Endothelial cell (in vitro differentiated cells): Measurements from ENCODE around the gene PUS10. TPM values are rescaled to one million over a fixed set of nuclear protein-coding genes. Genes with fewer than 3 reads are reported as not detected.

ENCODE experiments used
- DNase-seq: peaks from one replicate; pipeline ENCODE4 v3.0.0; 2021; ENCODE audit warnings: low spot score
- H3K27ac Mint-ChIP-seq: one replicate; pipeline ENCODE4 v1.8.0; 2021; ENCODE audit warnings: mixed read lengths, inconsistent platforms; ENCODE audit not compliant: unreplicated experiment
- H3K27me3 Mint-ChIP-seq: one replicate; pipeline ENCODE4 v1.8.0; 2021; ENCODE audit warnings: mild to moderate bottlenecking, moderate library complexity, mixed read lengths, inconsistent platforms; ENCODE audit not compliant: unreplicated experiment
- H3K36me3 Mint-ChIP-seq: one replicate; pipeline ENCODE4 v1.8.0; 2021; ENCODE audit warnings: mild to moderate bottlenecking, low read depth, mixed read lengths, inconsistent platforms; ENCODE audit not compliant: unreplicated experiment
- H3K4me1 Mint-ChIP-seq: one replicate; pipeline ENCODE4 v1.8.0; 2021; ENCODE audit warnings: mild to moderate bottlenecking, mixed read lengths, inconsistent platforms; ENCODE audit not compliant: unreplicated experiment
- H3K4me3 Mint-ChIP-seq: one replicate; pipeline ENCODE4 v1.8.0; 2021; ENCODE audit warnings: mild to moderate bottlenecking, mixed read lengths, inconsistent platforms; ENCODE audit not compliant: unreplicated experiment
- H3K9me3 Mint-ChIP-seq: one replicate; pipeline ENCODE4 v1.8.0; 2021; ENCODE audit warnings: mixed read lengths, inconsistent platforms; ENCODE audit not compliant: unreplicated experiment
- CTCF ChIP-seq: fragments of 200-600 bp; sonication (generic); IDR thresholded peaks from one replicate; pipeline ENCODE4 v1.5.0; 2021; ENCODE audit warnings: antibody characterized with exemption; ENCODE audit not compliant: unreplicated experiment
- long read RNA-seq: library from polyadenylated mRNA; unstranded; transcript quantifications from one replicate; pipeline ENCODE4 v2.0.0, GENCODE V29; 2020; ENCODE audit not compliant: unreplicated experiment
- total RNA-seq: library from RNA; stranded (reverse); fragmentation: NEBNext Ultra II Directional; extraction: Animal tissue kit (Norgen Biotek cat#: 25700); gene quantifications from one replicate; pipeline ENCODE4 v1.2.1, GENCODE V29; 2021; ENCODE audit not compliant: unreplicated experiment

PUS10 gene
- 8.5 TPM for total RNA-seq
- long read RNA-seq, partial matches to known transcripts: 0 of 2 reads
- long read RNA-seq, other reads (novel, unspliced or antisense): 2 of 2 reads

GRCh38 chr2:61017556-61018317 lies at the start of gene PUS10, which contains the start of gene PEX13:
Gene PUS10, minus strand, starts transcription at chr2:61018255. Its CDS starts 6,365 bp downstream, at chr2:61011890.
Gene PEX13, plus strand, starts transcription at chr2:61017720. Its CDS starts 40 bp downstream, at chr2:61017760.
- H3K36me3 Mint-ChIP-seq: peaks cover 24% of the 10 kb centered on the region
- peak within 1 kb of the TSS; percentile 98 for H3K27ac Mint-ChIP-seq
- H3K4me3 Mint-ChIP-seq: peak within 1 kb of the TSS; percentile 100
- H3K27me3 Mint-ChIP-seq: peaks cover 3% of the 10 kb centered on the region
- H3K4me1 Mint-ChIP-seq: peaks cover 18% of the 10 kb centered on the region
- no peak for TF ChIP-seq CTCF
- no peaks in the 10 kb centered on the region for H3K9me3 Mint-ChIP-seq
- peak; percentile 60 for DNase-seq

DNA sequence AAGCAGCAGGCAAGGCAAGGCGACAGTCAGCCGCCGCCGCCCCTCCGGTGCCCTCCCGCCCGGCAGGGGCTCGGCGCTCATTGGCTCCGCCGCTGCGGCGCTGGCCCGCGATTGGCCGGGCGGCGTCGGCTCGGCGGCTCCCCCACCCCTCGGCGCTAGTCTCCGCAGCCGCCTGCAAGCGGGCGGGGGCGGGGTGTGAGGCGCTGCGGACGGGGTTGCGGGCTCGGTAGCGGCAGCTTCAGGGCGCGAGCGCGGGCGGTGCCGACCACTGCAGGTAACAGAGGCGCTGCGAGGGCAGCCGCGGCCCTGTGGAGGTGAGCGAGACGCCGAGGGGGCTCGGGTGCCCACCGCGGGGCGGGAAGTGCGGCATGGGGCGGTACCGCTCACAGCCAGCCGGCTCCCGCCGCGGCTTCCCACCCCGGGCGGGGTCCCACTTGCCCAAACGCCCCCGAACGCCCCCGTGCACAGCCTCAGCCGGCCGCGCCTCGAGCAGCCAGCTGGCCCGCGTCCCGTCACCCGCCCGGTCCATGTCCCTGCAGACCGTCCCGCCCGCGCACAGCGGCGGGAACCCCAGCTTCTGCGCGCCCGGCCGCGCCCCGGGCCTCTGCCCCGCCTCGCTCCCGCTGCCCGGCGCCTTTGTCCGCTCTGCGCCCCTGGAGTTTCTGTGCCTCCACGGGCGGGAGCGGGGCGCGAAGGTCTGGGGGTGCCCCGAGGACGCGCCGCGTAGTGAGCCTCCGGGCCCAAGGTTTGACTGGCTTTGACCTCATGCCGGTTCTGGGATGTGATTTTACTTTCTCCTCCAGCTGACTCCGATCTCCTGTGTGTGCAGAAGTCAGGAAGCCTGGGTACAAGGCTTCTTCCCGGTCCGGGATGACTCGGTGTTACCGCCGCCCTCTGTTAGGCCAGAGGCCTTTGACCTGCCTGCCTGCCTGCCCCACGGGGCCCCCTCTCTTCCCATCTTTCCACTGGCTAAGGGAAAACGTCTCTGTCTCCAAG lies 48.0 kb upstream of the PUS10 start, which contains the start of gene SANBR:
Gene SANBR, plus strand, starts transcription at position 158 of the 996 bp plus-strand sequence. CDS start 4,480 bp downstream, outside the sequence.
- Mint-ChIP-seq H3K27me3 (peaks cover 4% of the 10 kb centered on the region), H3K4me1 (peaks cover 9% of the 10 kb centered on the region), H3K27ac (peak within 1 kb of the TSS; percentile 96), H3K4me3 (peak within 1 kb of the TSS; percentile 99), H3K9me3 (no peaks in the 10 kb centered on the region), H3K36me3 (peaks cover 7% of the 10 kb centered on the region)
- no peak for TF ChIP-seq CTCF
- peak; percentile 92 for DNase-seq

DNA sequence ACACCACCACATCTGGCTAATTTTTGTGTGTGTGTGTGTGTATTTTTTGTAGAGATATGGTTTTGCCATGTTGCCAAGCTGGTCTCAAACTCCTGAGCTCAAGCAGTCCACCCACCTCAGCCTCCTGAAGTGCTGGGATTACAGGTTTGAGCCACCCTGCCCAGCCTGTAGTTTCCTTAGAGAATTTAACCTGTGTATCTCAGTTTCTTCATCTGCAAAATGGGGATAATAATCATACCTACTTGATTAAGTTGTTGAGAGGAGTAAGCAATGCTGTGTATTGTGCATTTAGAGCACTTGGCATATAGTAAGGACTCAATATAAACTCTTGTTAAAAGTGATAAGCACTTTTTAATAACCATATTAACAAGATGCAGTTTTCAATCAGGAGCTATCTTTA lies 41.3 kb upstream of the PUS10 start:
- H3K4me1 Mint-ChIP-seq: no peaks in the 10 kb centered on the region
- H3K4me3 Mint-ChIP-seq: no peak overlapping the region

DNA sequence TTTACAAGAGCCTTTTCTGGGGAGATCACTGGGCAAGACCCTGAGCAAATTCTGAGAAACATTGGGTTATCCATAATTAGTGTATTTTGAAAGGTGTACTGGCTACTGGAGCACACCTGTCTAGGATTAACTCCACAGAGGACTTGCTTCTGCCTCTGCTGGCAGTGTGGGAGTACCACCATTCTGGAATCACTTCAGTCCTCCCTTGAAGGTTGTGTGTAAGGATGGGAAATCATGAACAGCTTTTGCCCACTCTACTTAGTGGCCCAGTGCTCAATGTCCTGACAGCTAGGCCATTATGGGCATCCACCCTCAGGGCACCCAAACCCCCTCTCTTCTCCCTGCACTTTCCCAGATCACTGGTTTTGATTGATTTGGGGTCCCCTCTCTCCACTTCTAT lies 39.5 kb upstream of the PUS10 start:
- Mint-ChIP-seq H3K9me3 (no peaks in the 10 kb centered on the region), H3K4me1 (no peaks in the 10 kb centered on the region), H3K4me3 (no peak overlapping the region), H3K27me3 (no peaks in the 10 kb centered on the region), H3K27ac (no peak overlapping the region), H3K36me3 (peaks cover 8% of the 10 kb centered on the region)
- TF ChIP-seq CTCF: no peak
- no peak for DNase-seq

More for the DNA sequence above, 41.3 kb upstream of the PUS10 start:
- no peaks in the 10 kb centered on the region for H3K9me3 Mint-ChIP-seq
- H3K36me3 Mint-ChIP-seq: peaks cover 4% of the 10 kb centered on the region
- no peaks in the 10 kb centered on the region for H3K27me3 Mint-ChIP-seq
- no peak for TF ChIP-seq CTCF
- no peak for DNase-seq
- H3K27ac Mint-ChIP-seq: no peak overlapping the region
